Activated CD4-positive, CD25-positive, alpha-beta regulatory T cell treated with anti-CD3 and anti-CD28 coated beads, Interleukin-2, amount 50 U/mL, for 24 hours (primary cell): ENCODE data around the gene DGKG.

Experiments used
- ATAC-seq, 2 donors: fragments of 150-1000 bp; cut with Tn5 transposase; one replicate each; pipeline ENCODE4 v1.10.0; 2021; ENCODE audit warnings: mild to moderate bottlenecking in 1 of 2, moderate library complexity in 1 of 2

DGKG gene

DNA sequence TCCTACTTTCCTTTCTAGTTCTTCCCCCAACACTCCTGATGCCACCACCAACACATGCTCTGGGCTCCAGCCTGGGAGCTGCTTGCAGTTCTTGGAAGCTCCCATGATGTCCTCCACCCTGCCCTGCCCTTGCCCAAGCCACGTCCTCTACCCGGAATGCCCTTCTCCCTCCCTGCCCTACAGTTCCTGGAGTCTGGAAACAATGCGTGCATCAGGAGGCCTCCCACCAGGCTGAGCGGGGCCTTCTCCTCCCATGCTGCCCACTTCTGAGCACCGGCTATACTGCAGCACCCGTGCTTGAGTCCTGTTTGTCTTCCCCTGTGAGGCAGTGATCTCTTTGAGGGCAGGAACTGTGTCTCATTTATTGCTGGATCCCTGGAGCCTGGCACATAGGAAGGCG, 44.6 kb downstream of the DGKG start:
- ATAC-seq = no peak

DNA sequence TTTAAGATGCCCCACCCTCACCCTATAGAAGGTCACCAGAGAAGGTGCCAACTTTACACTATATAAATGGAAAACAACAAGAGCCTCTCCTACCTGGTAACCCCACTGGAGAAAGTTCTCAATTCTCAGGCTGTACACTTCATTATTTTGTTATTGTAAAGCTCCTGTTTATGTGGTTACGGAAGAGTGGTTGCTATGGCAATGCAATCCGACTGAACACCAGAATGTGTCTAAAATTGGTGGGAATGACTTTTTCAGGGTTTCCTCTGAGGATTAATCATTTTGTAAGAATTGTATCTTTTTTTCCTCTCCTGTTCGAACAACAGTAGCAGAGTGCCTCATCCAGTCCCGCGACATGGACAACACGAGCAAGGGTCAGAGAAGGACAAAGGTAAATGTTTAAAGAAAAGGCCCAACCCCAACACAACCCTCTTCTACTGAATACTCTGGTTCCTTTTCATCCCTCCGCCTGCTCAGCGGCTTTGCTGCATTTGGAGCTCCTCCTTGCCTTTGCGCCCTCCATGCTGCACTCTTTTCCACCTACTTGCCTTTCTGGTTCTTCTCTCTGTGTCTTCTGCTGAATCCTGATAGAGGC, 45.3 kb downstream of the DGKG start:
- no peak for ATAC-seq

DNA sequence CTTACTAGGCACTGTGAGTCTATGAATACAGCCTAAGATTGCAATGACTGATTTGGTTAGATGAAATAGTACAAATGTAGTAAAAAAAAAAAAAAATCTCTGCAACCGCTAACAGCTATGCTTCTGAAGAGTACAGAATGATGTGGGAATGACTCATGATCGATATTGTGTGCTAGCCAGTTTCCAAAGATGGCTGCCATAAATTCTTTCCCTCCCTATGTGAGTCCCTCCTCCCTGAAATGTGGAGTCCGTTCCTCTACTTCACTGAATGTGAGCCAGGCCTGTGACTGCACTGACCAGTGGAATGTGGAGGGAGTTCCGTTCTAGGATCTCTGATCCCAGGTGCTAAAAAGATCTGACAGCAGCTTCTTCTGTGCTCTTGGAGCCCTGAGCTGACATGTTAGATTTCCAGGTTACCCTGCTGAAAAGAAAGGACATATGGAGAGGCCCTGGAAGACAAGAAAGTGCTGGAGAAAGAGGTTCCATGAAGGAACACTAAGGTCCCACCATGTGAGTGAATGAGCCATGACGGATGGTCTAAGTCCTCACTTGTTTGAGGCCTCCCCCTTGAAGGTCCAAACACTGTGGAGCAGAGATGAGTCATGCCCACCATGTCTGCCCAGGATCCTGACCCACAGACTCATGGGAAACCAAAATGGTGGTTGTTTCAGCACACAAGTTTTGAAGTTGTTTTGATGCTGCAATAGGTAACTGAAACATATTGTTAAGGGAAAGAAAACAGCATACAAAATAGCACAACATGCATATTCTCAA, 46.3 kb downstream of the DGKG start:
- ATAC-seq = no peak

DNA sequence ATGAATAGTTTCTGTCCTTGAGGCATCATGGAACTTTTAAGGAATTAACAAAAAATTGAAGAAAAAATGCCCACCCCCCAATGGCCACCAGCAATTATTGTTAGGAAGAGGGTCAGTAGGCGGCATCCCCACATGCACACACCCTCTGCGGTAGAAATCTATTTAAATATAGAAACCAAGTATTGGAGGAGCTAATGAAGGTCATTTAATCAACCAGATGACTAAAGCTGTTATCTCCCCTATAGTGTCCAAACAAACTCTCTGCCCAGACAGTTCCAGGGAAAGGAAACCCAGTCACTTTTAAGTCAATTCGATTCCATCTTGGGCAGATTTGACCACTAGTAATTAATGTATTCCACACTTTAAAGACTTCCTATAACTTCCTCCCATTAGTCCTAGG, 47.1 kb downstream of the DGKG start:
- ATAC-seq = no peak

DNA sequence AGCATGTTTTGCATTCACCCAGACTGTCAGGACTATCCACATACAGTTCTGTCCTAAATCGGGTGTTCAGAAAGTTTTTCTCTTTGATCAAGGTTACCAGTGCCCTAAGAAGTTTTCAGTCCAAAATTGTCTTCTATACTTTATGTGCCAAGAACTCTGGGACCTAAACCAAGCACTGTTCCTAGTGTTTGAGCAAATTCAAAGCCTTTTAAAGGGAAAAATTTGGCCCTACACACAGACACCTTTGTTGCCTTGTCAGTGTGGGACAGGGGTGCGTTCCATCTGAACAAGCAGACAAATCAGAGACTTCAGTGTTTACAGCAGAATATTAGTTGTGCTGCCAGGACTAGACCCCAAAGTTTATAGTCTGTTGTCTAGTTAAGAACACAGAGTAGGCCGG, 50.6 kb downstream of the DGKG start:
- no peak for ATAC-seq

DNA sequence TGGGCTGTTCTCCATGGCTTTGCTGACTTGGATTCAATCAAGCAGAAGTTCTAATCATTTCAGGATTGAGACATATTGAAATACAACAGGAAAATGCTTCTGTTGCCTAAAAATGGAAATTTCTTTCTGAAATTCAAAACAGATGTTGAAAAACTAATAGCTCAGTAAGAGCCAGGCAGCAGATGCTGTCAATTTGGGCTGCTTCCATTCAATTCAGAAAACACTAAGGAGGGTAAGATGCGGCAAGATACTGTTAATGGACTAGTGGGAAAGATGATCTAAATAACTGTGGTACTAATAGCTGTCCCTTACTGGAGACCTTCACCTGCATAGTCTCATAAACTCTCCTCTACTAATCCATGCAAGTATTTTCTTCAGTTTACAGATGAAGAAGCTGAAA, 53.5 kb downstream of the DGKG start:
- no peak for ATAC-seq

DNA sequence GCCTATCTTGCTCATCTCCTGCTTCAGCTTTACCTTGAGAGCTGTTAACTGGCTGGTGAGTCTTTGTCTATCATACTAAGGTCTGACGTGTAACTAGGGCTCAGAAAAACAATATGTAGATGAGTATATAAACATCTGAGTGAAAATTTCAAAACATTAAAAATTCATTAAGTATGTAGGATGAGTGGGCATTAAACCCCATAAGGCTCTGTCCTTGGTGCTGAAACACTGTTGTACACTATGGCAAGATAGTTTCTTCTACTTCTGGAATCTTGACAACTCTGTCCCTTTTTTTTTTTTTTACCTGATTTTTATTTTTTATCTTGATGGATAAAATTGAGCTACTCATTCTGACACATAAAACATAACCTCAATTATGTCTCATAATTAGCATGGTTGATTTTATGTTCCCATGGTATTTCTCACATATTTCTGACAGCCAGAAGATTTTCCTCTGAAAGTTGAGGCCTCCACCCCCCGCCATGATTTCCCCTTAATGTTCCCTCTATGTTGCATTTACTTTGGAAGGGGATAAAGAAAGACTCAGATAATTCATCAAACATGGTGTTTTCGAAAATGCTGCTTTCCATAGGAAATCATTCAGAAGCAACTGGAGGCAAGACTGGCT, 54.3 kb downstream of the DGKG start:
- ATAC-seq = no peak

DNA sequence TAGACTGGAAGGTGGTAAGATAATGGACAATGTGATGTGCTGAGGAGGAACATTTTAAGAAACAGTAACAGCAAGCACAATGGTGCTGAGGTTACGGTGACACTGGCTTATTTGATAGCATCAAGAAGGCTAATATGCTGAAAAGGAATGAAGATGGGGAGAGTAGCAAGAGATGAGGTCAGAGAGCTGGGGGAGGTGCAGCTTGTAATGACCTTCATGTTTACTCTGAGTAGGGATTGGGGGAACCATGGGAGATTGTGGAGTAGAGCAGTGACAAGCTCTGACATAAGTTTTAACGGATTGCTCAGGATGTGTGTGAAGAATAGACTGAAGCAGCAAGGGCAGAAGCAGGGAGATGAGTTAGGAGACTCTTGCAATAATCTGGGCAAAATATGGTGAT, 56.7 kb downstream of the DGKG start:
- no peak for ATAC-seq

DNA sequence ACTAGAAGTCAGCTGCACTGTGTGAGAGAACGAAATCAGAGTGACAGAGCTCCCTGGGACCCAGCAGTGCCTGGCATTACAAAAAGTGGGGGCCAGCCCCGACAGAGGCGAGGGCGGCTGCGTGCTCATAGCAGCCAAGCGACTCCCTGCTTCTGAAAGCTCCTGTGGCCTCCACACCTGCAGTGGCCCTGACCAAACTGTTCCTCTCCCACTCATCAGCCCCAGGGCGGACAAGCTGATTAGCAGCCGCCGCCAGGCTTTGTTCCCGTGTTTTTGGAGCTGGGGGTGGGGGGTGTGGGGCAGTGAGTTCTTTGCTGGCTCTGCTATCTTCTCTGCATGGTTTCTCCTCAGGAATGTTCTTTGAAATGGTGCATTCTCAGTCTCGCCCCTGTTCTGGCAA, 58.1 kb downstream of the DGKG start:
- ATAC-seq = no peak

DNA sequence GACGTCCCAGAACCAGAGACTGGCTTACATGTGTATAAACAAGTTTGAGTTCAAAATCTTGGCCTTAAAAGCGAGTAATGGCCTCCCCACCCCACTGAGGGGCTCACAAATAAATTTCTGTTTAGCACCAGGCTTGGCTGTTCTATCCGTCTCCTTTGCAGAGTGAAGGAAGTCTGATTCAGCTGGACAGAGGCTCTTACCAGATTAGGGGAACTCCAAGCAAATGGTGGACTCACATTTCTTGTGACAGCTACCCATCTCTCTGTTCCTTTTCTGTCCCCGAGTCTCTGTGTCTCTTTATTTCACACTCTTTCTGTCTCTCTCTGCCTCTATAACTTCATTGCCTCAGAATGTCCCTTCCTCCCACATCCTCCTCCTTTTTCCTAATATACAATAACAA, 62.7 kb downstream of the DGKG start:
- ATAC-seq = no peak

DNA sequence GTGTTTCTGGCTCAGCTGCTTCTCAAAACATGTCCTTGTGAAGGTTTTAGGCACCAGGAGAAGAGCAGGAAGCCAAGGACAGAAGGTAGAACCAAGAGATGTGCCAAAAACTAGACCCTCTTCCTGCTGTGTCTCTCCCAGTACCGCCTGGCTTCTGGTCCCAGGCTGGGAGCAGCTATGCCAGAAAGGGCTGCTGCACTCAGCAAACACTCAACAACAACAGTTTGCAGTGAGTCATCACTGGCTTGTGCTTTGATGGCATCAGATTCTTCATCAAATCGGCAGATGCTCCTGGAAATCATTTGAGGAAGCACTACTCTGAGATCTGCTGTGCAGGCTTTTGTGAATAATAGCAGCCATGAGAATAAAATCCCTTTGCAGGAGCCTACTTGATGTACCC, 63.2 kb downstream of the DGKG start:
- no peak for ATAC-seq

DNA sequence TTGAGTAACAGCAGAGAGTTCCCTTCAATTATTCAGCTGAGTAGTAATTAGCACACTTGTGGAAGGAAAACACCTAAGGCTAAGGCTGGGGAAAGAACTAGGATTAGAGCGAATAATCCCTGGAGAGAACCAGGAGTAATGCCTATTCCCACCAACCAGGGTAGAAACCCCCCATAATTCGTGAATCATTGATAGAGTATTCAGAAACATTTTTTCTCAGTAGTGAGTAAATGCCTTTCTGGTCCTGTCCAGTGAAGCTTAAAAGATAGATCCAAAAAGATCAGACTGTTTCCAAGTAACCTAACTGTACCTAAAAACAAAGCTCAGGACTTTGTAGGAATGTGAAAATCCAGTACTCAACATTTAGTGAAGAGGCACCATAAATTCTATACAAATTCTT, 71.2 kb downstream of the DGKG start:
- no peak for ATAC-seq

DNA sequence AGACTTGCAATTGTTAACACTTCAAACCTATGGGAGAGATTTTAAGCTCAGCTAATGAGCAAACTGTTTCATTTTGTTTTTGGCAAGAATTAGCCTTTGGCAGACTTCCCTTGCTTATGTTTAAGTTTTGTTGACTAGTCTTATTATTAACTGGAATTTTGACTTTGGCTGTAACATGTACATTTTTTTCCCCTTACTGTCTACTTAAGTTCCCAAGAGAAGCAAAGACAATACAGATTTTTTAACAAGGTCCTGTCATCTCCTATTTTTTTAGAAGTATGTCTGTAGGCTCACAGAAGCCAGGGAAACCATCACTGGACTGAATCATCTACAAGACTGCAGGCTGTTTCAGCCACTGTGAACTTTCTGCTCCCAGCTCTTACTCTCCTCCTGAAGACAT, 74.3 kb downstream of the DGKG start:
- ATAC-seq = no peak

DNA sequence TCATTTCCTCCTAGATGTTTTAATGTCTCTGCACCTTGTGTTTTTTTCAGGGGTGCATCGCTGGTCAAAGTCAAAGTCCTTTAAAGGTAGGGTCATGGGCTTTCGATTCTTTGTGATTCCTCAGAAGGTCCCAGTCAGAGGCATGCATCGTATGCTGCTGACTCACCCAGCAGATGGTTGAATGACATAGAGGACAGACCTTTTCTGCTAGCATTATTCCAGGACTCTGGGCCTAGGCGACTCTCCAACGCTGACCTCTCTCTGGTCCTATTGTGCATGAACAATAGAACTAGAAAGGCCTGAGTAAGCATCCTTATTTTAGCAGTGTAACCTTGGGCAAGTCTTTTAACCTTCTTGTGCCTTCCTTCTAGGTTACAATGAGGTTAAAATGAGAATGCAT, 75.9 kb downstream of the DGKG start:
- ATAC-seq = no peak

DNA sequence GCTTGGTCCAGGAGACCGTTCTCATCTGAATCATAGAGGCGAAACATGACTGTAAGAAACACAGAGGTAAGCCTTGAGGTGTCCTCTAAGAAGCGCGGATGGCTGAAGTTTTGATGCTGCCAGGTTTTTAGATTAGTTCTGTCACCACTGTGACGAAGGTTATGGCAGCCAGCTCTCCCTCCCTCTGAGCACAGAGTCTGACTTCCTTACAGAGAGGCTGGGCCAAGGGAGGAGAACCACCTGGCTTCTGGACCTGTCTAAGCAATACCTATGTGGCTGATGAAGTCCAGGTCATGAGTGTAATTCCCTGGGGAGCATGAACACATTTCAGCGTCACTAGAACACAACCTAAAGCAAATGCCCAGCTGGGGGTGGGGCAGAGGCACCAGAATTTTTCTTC, 77.4 kb downstream of the DGKG start:
- no peak for ATAC-seq

DNA sequence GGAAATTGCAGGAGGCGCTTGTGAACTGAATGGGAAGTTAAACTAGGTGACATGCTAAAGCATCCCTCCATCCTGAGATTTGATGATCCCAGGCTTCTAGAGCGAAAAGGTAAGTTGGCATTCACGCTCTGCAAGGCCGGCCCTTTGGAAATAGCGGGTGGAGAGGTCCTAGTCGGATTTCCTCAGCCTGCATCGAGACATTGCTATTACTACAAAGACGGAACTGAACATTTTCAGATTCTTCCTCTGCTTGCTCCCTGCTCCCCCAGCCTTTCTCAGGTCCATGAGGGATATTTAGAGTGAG, 77.7 kb downstream of the DGKG start:
- ATAC-seq = no peak

DNA sequence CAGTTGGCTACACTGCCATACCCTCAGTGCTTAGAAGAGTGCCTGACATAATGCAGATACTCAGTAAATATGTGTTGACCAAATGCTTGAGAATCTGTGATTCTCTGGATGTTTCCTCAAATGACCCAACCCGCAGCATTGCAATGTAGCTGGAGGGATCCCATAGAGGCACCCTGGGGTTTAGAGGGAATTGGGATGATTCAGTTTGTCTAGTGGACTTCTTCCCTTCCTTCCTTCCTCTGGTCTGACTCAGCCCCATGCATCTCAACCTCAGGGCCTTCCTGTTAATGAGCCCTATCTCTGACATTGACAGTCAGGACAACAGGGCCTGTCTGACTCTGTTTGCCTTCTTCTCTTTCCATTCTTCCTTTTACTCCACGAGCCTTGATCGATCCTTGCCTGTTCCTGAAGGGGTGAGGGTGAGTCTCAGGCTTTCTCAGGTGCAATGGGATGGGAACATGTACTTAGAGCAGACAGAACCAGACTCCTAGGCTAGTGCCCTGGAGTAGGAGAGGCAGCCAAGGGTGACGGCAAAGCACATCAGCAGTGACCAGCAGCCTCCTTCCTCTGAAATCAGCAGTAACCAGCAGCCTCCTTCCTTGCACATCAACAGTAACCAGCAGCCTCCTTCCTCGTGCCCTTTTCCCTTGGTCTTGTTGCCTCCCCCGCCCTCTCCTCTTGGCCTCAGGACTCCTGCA, 78.2 kb downstream of the DGKG start:
- ATAC-seq = no peak

DNA sequence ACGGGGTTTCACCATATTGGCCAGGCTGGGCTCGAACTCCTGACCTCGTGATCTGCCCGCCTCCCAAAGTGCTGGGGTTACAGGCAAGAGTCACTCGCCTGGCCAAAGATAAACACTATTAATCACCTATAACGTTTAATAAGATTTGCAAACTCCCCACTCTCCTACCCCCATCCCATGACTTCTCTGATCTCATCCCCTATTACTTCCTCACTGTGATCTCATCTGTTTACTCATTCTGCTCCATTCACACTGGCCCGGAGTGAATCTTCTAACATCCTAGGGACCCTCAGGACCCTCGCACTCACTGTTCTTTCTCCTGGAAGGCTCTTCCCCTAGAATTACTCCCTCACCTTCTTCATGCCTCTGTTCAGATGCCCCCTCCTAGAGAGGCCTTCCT, 78.9 kb downstream of the DGKG start:
- ATAC-seq = no peak

DNA sequence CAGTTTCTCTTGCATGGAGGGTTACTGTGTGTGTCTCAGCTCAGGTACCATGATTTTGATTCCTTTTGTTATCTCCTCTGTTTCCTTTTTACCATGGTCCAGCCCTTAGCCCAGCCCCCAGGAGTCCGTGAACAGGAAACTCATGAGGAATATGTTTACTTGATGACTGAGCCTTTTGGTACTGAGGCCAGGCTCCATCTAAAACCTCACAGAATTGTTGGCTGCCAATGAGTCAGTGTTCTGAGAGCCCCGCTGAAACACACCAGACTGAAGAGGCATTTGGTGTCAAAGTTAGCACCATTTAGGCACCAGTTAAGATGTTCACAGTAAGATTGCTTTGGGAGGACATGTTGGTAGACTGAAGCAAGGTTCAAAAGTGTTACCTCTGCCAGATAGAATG, 80.9 kb downstream of the DGKG start:
- ATAC-seq = no peak

DNA sequence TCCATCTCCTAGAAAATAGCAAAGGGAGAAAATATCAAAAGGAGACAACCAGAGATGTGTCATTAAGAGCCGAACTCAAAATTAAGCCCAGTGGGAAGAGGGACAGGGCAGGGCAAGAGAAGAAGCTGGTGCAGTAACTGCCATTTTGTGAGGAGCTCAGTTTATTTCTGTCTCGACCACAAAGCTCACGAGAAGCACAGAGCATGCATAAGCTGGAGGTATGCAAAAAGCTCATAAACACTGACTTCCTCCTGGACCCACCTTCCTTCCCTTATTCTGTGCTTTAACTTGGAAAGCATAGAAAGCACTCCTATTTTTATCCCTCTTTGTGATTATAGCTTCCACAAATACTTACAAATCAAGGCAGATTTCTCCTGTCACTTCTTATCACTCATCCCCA, 81.3 kb downstream of the DGKG start:
- ATAC-seq = no peak

DNA sequence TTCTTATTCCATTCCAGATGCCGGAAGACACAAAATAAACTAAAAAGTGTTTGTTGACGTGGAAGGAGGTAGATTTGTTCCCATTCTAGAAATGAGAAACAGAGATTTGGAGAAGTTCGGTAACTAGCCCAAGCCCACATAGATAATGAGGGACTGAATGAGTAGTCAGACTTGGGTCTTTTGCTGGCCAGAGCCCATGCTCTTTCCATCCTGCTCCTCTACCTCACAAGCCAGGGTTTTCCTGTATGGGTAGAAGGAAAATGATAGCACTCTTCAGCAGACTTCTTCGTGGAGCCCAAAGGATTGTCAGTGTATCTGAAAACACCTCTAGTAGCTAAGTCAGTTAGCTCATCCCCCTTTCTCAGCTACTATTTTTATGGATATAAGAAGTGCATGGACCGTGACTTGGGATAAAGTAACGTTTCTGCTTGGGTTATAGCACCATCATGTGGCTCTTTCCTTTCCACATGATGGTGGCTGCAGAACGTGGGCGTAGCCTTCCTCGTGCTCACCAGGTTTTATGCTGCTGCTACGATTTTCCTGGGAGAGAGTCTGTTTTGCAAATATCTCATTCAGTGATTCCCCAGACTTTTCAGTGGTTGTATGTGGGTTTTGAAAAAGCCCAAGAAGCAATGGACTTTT, 84.6 kb downstream of the DGKG start:
- ATAC-seq = no peak

DNA sequence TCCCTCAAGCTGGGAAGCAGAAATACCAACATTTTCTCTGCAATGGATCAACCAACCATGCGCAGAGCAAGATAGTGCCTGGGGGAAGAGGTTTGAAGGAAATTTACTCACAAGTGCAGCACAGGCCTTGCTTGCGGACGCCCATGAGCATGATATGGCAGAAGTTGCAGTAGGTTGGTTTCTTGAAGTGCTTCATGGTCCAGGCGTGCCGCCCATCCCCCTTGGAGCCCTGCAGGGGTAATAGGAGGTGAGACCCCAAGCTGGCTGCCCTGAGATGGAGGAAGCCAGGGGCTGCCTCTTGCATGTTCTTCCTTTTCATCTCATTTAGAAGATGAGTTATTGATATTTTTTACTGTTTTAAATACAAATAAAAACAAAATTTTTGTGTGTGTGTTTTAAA, 86.6 kb downstream of the DGKG start:
- ATAC-seq = no peak

DNA sequence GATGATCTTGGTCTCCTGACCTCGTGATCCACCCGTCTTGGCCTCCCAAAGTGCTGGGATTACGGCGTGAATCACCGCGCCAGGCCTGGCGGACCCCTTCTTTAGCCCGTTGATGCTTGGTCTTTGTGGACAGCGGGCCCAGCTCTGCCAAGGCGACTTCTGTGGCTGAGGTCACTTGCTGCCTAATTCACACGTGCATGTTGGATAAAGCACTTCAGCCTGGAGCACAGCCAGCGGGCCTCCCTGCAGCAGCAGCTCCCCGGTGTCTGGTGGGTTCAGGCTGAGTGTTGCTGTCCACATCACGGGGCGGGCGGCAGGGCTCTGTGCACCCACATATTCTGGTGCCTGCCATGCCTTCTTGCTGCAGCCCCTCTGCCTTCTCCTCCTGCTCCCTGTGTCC, 88.4 kb downstream of the DGKG start:
- ATAC-seq = no peak

DNA sequence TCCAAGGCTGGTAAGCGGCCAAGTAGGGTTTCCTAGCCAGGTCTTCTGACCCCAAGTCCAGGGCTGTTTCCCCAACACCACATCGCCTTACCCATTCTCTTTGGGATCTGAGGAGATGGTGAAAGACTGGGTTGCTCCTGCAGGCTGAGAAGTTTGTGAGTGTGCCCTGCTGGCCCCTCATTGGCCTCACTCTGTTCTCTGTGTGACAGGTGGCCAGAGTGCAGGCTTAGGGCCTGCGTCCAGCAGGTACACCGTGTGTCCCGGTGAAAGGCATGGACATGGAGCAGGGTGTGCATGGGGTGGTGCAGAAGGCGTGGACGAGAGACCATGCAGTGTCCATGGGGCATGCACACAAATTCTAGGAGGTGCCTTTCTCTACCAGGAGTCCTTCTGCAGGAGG, 91.3 kb downstream of the DGKG start:
- no peak for ATAC-seq
